Left ventricle myocardium superior (tissue), 1 donor: Measurements from ENCODE around the gene CCDC73. TPM values are rescaled to one million over a fixed set of nuclear protein-coding genes. Genes with fewer than 3 reads are reported as not detected.
A peak's percentile ranks its signal among the peaks of the same experiment; 100 is the strongest.
"Not testable (repeated sequence)": the region's sequence is repeated elsewhere in the genome, so short reads cannot be mapped to it uniquely, and the experiment has no call there.

Source experiments
- ATAC-seq: fragments of 200-7000 bp; cut with Tn5 transposase; one replicate; pipeline ENCODE4 v1.9.1; 2020; ENCODE audit warnings: mild to moderate bottlenecking, moderate library complexity
- DNase-seq: peaks from one replicate; pipeline ENCODE4 v3.0.0-alpha.2; 2020
- intact Hi-C: fragments of 100-400 bp; cut with micrococcal nuclease; formaldehyde crosslinking; loops from one replicate; pipeline ENCODE4 v1.11.0; 2022
- total RNA-seq: library from RNA; stranded (reverse); fragmentation: NEBNext Ultra II Directional; extraction: Animal tissue kit (Norgen Biotek cat#: 25700); gene quantifications from one replicate; pipeline ENCODE4 v1.2.1, GENCODE V29; 2021
- donor health status: DM: no; HTN: yes; CAD: no; lungs with severe emphysema.

CCDC73 gene
- total RNA-seq, 1 donor from 2014 or later, result not detected

- ATAC-seq, result no peak
- intact Hi-C loops, result no loop called here
These were observed 22.9 kb upstream of the CCDC73 start for GRCh38 chr11:32817181-32817851.

GRCh38 chr11:32809313-32809712 lies 14.9 kb upstream of the CCDC73 start:
- intact Hi-C loops, result no loop called here
- ATAC-seq (peak; percentile 75), DNase-seq (peak; percentile 52)

More at GRCh38 chr11:32817181-32817851, 22.9 kb upstream of the CCDC73 start:
- no peak for DNase-seq

- intact Hi-C loops, result no loop called here
- ATAC-seq, result no peak
- no peak for DNase-seq
These were observed 2.0 kb upstream of the CCDC73 start for GRCh38 chr11:32796425-32796824.

GRCh38 chr11:32792948-32793475 lies 1.4 kb downstream of the CCDC73 start:
- intact Hi-C loops, result loop anchor here (5.0 kb wide), 1 partner anchor 471 kb away; no protein-coding TSS in a partner anchor
- peak; percentile 55 for DNase-seq
- ATAC-seq, result peak; percentile 73

GRCh38 chr11:32792111-32792947 lies 2.1 kb downstream of the CCDC73 start:
- DNase-seq, result no peak
- intact Hi-C loops, result loop anchor here (5.0 kb wide), 1 partner anchor 470 kb away; no protein-coding TSS in a partner anchor
- ATAC-seq, result no peak

- intact Hi-C loops, result loop anchor here (5.0 kb wide), 1 partner anchor 469 kb away; no protein-coding TSS in a partner anchor
- no peak for DNase-seq
- ATAC-seq, result no peak
These were observed 3.5 kb downstream of the CCDC73 start for GRCh38 chr11:32790916-32791315.

GRCh38 chr11:32786811-32787210 lies 7.7 kb downstream of the CCDC73 start:
- DNase-seq (no peak), ATAC-seq (no peak)
- intact Hi-C loops, result no loop called here

- intact Hi-C loops, result no loop called here
- no peak for ATAC-seq
- DNase-seq, result no peak
These were observed 9.2 kb downstream of the CCDC73 start for GRCh38 chr11:32785262-32785661.

GRCh38 chr11:32781721-32782120 lies 12.7 kb downstream of the CCDC73 start:
- DNase-seq (no peak), ATAC-seq (no peak)
- intact Hi-C loops, result no loop called here

GRCh38 chr11:32780839-32781238 lies 13.6 kb downstream of the CCDC73 start:
- intact Hi-C loops, ATAC-seq, DNase-seq: not testable (repeated sequence)

GRCh38 chr11:32779136-32779535 lies 15.3 kb downstream of the CCDC73 start:
- DNase-seq (no peak), ATAC-seq (no peak)
- intact Hi-C loops, result no loop called here

GRCh38 chr11:32775908-32776307 lies 18.6 kb downstream of the CCDC73 start:
- no peak for DNase-seq
- intact Hi-C loops, result no loop called here
- ATAC-seq, result no peak

GRCh38 chr11:32774081-32774480 lies 20.4 kb downstream of the CCDC73 start:
- ATAC-seq (no peak), DNase-seq (no peak)
- intact Hi-C loops, result no loop called here

GRCh38 chr11:32772731-32773130 lies 21.7 kb downstream of the CCDC73 start:
- ATAC-seq (no peak), DNase-seq (no peak)
- intact Hi-C loops, result no loop called here

GRCh38 chr11:32761774-32762173 lies 32.7 kb downstream of the CCDC73 start:
- DNase-seq, intact Hi-C loops, ATAC-seq: not testable (repeated sequence)

- intact Hi-C loops, result no loop called here
- DNase-seq, result no peak
- no peak for ATAC-seq
These were observed 36.2 kb downstream of the CCDC73 start for GRCh38 chr11:32758291-32758690.

GRCh38 chr11:32753181-32753580 lies 41.3 kb downstream of the CCDC73 start:
- DNase-seq, ATAC-seq, intact Hi-C loops: not testable (repeated sequence)

GRCh38 chr11:32752001-32752400 lies 42.5 kb downstream of the CCDC73 start:
- DNase-seq (no peak), ATAC-seq (no peak)
- intact Hi-C loops, result no loop called here

- ATAC-seq, result no peak
- DNase-seq, result no peak
- intact Hi-C loops, result no loop called here
These were observed 43.1 kb downstream of the CCDC73 start for GRCh38 chr11:32751381-32751780.

GRCh38 chr11:32729976-32730375 lies 64.5 kb downstream of the CCDC73 start:
- intact Hi-C loops, result no loop called here
- ATAC-seq (no peak), DNase-seq (no peak)
